Neutrophil (primary cell): ENCODE measurements around the gene BCAP31.
A peak's percentile ranks its signal among the peaks of the same experiment; 100 is the strongest.

Experiments
- H3K27ac ChIP-seq: fragments of 200-600 bp; sonication (generic); 2 replicates; pipeline ENCODE4 v1.5.1; 2016; ENCODE audit warnings: mild to moderate bottlenecking, moderate library complexity
- H3K27me3 ChIP-seq: fragments of 200-600 bp; sonication (generic); 2 replicates; pipeline ENCODE4 v1.6.0; 2016; ENCODE audit warnings: mild to moderate bottlenecking
- H3K36me3 ChIP-seq: fragments of 200-600 bp; sonication (generic); 2 replicates; pipeline ENCODE4 v1.5.1; 2017
- H3K4me1 ChIP-seq, 2 experiments: fragments of 200-600 bp in 1 of 2; sonication (generic) in 1 of 2; 1 replicate in 1 of 2; 2 replicates in 1 of 2; pipeline versions ENCODE4 v1.5.1 to v1.6.1; 2013 to 2016; ENCODE audit warnings: low read depth in 1 of 2, low read length in 1 of 2, mild to moderate bottlenecking in 1 of 2, moderate library complexity in 1 of 2; ENCODE audit not compliant: control insufficient read depth in 1 of 2, insufficient read depth in 1 of 2
- H3K4me3 ChIP-seq, 2 experiments: fragments of 200-600 bp in 1 of 2; sonication (generic) in 1 of 2; 1 replicate in 1 of 2; 2 replicates in 1 of 2; pipeline ENCODE4 v1.5.1; 2013 to 2016; ENCODE audit warnings: low read depth in 1 of 2, low read length in 1 of 2, mild to moderate bottlenecking in 1 of 2, moderate library complexity in 1 of 2
- H3K9me3 ChIP-seq: fragments of 200-600 bp; sonication (generic); 2 replicates; pipeline ENCODE4 v1.5.1; 2016
- TF ChIP-seq, protein P1 (sequence below): fragments of 200-600 bp; sonication (generic); IDR thresholded peaks from 2 replicates; pipeline ENCODE4 v1.5.1; 2016; ENCODE audit warnings: antibody characterized with exemption

The BCAP31 gene

DNA sequence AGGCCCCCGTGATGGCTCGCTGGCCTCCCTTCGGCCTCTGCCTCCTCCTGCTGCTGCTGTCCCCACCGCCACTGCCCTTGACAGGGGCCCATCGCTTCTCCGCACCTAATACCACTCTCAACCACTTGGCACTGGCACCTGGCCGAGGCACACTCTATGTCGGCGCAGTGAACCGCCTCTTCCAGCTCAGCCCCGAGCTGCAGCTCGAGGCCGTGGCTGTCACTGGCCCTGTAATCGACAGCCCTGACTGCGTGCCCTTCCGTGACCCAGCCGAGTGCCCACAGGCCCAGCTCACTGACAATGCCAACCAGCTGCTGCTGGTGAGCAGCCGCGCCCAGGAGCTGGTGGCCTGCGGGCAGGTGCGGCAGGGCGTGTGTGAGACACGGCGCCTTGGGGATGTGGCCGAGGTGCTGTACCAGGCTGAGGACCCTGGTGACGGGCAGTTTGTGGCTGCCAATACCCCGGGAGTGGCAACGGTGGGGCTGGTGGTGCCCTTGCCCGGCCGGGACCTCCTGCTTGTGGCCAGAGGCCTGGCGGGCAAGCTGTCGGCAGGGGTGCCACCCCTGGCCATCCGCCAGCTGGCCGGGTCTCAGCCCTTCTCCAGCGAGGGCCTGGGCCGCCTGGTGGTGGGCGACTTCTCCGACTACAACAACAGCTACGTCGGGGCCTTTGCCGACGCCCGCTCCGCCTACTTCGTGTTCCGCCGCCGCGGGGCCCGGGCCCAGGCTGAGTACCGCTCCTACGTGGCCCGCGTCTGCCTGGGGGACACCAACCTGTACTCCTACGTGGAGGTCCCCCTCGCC is 42.9 kb upstream of the BCAP31 start:
- Histone ChIP-seq H3K36me3 (no peaks in the 10 kb centered on the region), H3K4me3 (no peak overlapping the region), H3K27me3 (peaks cover 25% of the 10 kb centered on the region), H3K9me3 (no peaks in the 10 kb centered on the region), H3K4me1 (no peaks in the 10 kb centered on the region), H3K27ac (no peak overlapping the region)
- TF ChIP-seq, protein P1, sequence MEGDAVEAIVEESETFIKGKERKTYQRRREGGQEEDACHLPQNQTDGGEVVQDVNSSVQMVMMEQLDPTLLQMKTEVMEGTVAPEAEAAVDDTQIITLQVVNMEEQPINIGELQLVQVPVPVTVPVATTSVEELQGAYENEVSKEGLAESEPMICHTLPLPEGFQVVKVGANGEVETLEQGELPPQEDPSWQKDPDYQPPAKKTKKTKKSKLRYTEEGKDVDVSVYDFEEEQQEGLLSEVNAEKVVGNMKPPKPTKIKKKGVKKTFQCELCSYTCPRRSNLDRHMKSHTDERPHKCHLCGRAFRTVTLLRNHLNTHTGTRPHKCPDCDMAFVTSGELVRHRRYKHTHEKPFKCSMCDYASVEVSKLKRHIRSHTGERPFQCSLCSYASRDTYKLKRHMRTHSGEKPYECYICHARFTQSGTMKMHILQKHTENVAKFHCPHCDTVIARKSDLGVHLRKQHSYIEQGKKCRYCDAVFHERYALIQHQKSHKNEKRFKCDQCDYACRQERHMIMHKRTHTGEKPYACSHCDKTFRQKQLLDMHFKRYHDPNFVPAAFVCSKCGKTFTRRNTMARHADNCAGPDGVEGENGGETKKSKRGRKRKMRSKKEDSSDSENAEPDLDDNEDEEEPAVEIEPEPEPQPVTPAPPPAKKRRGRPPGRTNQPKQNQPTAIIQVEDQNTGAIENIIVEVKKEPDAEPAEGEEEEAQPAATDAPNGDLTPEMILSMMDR: no peak

DNA sequence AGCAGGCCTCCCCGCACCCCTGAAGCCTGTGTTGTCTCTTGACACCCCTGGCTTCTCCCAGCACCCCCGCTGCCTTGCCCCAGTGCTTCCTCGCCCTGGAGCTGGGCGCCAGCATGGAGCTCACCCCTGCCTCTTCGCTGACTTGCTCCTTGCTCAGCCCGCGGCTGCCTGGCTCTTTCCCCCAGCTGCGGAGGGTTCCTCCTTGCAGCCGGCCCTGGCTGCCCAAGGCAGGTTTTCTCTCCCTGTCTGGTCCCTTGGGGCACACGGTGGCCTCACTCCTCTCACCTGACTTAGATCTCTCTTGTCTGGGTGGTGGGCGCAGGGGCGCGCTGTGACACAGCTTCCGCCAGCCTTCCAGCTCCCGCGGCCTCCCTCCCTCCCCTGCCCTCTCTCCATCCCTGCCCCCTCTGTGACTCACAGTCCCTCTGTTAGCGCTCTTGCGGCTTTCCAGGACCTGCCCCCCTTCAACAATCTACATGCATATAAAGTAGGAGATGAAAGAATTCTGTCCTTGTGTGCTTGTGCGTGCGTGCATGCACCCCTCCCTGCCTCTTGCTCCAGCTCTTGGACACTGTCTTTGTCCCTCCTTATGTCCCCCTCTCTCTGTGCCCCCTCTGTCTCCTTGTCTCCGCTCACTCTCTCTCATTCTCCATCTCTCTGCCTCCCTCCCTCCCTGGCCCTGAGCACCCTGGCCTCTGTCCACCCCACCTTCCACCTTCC is 42.1 kb upstream of the BCAP31 start:
- H3K27me3 ChIP-seq: peaks cover 25% of the 10 kb centered on the region
- no peak overlapping the region for H3K27ac ChIP-seq
- TF ChIP-seq, protein P1: no peak
- H3K4me3 ChIP-seq: no peak overlapping the region
- no peaks in the 10 kb centered on the region for H3K9me3 ChIP-seq
- H3K4me1 ChIP-seq: no peaks in the 10 kb centered on the region
- no peaks in the 10 kb centered on the region for H3K36me3 ChIP-seq

DNA sequence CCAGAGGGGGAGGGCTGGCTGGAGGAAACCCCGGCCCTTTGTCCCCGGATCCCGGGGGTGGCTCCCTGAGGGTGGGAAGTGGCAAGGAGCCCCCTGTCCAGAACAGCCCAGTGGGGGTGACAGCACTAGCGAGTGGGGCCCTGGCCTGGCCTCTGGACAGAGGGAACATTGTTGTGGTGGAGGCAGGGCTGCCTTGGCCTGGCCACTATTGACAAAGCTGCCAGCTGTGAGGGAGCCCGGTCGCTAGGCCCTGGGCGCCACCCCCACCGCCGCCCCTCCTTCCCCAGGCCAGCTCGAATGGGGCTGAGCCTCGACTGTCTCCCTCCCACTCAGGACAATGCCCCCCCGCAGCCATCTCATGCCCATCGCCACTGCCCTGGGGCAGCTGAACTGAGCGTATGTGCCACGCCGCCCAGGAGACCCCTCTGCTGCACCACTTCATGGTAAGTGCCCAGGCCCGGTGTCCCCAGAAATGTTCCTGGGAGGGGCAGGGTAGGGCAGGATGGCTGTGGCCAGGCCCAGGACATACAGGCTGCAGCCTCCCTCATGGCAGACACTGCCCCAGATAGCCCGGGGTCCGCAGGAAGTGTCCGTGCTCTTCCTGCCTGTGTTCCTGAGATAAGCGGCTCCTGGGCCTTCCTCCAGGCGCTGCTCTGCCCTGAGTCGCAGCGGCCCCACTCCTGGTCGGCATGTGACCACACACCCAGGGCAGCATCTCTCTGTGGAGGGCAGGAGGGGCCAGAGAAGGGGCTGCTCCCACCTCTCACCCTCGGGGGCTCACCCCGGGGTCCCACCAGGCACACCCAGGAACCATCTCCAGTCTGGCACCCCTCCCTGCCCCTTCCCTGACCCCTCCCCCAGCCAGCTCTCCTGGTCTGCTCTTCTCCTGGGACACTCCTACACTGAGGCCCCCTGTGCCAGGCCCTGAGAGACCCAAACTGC is 41.2 kb upstream of the BCAP31 start:
- Histone ChIP-seq H3K4me1 (no peaks in the 10 kb centered on the region), H3K27ac (no peak overlapping the region), H3K36me3 (no peaks in the 10 kb centered on the region), H3K9me3 (no peaks in the 10 kb centered on the region), H3K4me3 (no peak overlapping the region), H3K27me3 (peaks cover 25% of the 10 kb centered on the region)
- TF ChIP-seq, protein P1: no peak

DNA sequence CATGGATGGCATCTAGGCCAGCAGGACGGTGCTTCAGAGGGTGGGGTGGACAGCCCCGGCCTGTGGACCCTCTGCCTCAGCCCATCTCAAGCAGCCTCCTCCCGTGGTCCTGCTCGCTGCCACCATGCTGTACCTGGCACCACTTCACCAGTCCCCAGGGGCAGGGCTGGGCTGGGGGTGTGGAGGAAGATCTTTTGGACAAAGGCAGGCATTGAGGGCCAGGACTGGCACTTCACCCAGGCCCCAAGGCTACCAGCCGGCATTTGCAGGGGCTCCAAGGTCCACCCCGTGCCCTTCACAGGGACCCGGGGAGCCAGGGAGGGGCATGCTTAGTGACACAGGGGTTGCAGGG is 40.6 kb upstream of the BCAP31 start:
- Histone ChIP-seq H3K27me3 (peaks cover 25% of the 10 kb centered on the region), H3K4me3 (no peak overlapping the region), H3K9me3 (no peaks in the 10 kb centered on the region), H3K27ac (no peak overlapping the region), H3K4me1 (no peaks in the 10 kb centered on the region), H3K36me3 (no peaks in the 10 kb centered on the region)
- TF ChIP-seq, protein P1: no peak

DNA sequence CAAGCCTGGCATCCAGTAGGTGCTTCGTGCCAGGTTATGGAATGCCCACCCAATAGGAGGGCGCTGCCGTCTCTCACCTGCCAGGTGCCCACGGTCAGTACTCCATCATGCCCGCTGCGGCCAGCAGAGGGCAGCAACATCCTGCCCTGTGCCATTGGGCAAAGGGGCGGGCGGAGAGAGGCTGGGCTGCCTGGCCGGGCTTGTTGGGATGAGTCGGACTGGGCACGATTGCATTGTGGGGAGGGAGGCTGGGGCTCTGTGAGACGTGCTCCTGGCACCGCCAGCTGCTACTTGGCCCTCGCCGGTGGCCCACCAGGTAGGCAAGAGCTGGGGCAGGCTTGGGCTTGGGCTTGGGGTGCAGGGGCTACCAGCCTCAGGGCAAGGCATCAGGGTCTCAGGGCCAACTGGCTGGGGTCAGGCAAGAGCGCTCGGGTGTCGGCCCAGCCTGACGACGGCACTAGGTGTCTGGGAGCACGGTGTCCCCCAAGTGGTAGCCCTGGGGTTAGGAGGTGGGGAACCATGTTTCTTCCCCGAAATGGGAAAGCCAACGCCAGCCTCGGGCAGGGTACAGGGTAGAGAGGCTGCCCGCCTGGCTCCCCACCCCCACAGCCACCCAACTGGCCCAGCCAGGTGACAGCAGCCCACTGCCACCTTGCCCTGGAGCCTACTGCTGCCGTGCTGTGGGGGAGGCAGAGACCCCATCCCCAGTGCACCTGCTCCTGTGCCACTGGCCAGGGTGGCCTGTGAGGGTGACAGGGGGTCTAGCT is 40.0 kb upstream of the BCAP31 start, which contains the start of gene PLXNB3:
PLXNB3 (plus strand) TSS at position 261 of the 767 bp plus-strand sequence. CDS start 1,287 bp downstream, outside the sequence.
- TF ChIP-seq, protein P1: peak; percentile 79
- H3K27ac ChIP-seq: no peak within 1 kb of the TSS
- H3K27me3 ChIP-seq: peaks cover 25% of the 10 kb centered on the region
- no peaks in the 10 kb centered on the region for H3K4me1 ChIP-seq
- no peak within 1 kb of the TSS for H3K4me3 ChIP-seq
- no peaks in the 10 kb centered on the region for H3K9me3 ChIP-seq
- H3K36me3 ChIP-seq: no peaks in the 10 kb centered on the region
